Astrocyte (in vitro differentiated cells and primary cell): ENCODE results near the gene TRPM8. TPM values are rescaled to one million over a fixed set of nuclear protein-coding genes. Genes with fewer than 3 reads are reported as not detected.

Experiments
- DNase-seq: peaks from one replicate; pipeline ENCODE4 v3.0.0-alpha.2; 2010; ENCODE audit warnings: low read depth
- FAIRE-seq: peaks from 2 replicates; lab custom pipeline; 2011; peaks lifted over from hg19 to GRCh38; lab: Jason Lieb, UNC
- H2AFZ ChIP-seq: 2 replicates; pipeline ENCODE4 v1.6.0; 2012; ENCODE audit warnings: low read depth, low read length, inconsistent platforms
- H3K27ac ChIP-seq: 2 replicates; pipeline ENCODE4 v1.5.1; 2011; ENCODE audit warnings: low read depth, low read length, inconsistent platforms
- H3K27me3 ChIP-seq: 2 replicates; pipeline ENCODE4 v1.6.0; 2011; ENCODE audit warnings: low read length, inconsistent platforms; ENCODE audit not compliant: insufficient read depth
- H3K36me3 ChIP-seq: 2 replicates; pipeline ENCODE4 v1.5.1; 2011; ENCODE audit warnings: low read length, inconsistent platforms; ENCODE audit not compliant: insufficient read depth
- H3K4me1 ChIP-seq: 2 replicates; pipeline ENCODE4 v1.5.1; 2011; ENCODE audit warnings: low read length, inconsistent platforms; ENCODE audit not compliant: insufficient read depth
- H3K4me2 ChIP-seq: 2 replicates; pipeline ENCODE4 v1.6.0; 2012; ENCODE audit warnings: low read length, inconsistent platforms
- H3K4me3 ChIP-seq: 2 replicates; pipeline ENCODE4 v1.5.1; 2011; ENCODE audit warnings: low read depth, mild to moderate bottlenecking, low read length, inconsistent platforms; ENCODE audit not compliant: insufficient read depth
- H3K79me2 ChIP-seq: 2 replicates; pipeline ENCODE4 v1.6.0; 2012; ENCODE audit warnings: mild to moderate bottlenecking, low read length, inconsistent platforms; ENCODE audit not compliant: insufficient read depth
- H3K9ac ChIP-seq: 2 replicates; pipeline ENCODE4 v1.6.0; 2012; ENCODE audit warnings: mild to moderate bottlenecking, low read length, inconsistent platforms
- H3K9me3 ChIP-seq: 2 replicates; pipeline ENCODE4 v1.5.1; 2012; ENCODE audit warnings: low read depth, mild to moderate bottlenecking, low read length, inconsistent platforms; ENCODE audit not compliant: insufficient read depth
- H4K20me1 ChIP-seq: 2 replicates; pipeline ENCODE4 v1.6.0; 2012; ENCODE audit warnings: low read length, inconsistent platforms; ENCODE audit not compliant: insufficient read depth
- H3K27ac Mint-ChIP-seq: one replicate; pipeline ENCODE4 v1.8.0; 2021; ENCODE audit warnings: mild to moderate bottlenecking, mixed read lengths; ENCODE audit not compliant: unreplicated experiment
- H3K27me3 Mint-ChIP-seq: one replicate; pipeline ENCODE4 v1.8.0; 2021; ENCODE audit warnings: low read depth, mixed read lengths; ENCODE audit not compliant: unreplicated experiment
- H3K36me3 Mint-ChIP-seq: one replicate; pipeline ENCODE4 v1.8.0; 2021; ENCODE audit warnings: low read depth, mixed read lengths; ENCODE audit not compliant: unreplicated experiment
- H3K4me1 Mint-ChIP-seq: one replicate; pipeline ENCODE4 v1.8.0; 2021; ENCODE audit warnings: low read depth, mixed read lengths; ENCODE audit not compliant: unreplicated experiment
- H3K4me3 Mint-ChIP-seq: one replicate; pipeline ENCODE4 v1.8.0; 2021; ENCODE audit warnings: mild to moderate bottlenecking, moderate library complexity, mixed read lengths; ENCODE audit not compliant: unreplicated experiment
- H3K9me3 Mint-ChIP-seq: one replicate; pipeline ENCODE4 v1.8.0; 2021; ENCODE audit warnings: mild to moderate bottlenecking, mixed read lengths; ENCODE audit not compliant: unreplicated experiment
- EZH2 ChIP-seq: IDR thresholded peaks from 2 replicates; pipeline ENCODE4 v1.6.1; 2012; ENCODE audit warnings: mild to moderate bottlenecking, low read length, inconsistent platforms; ENCODE audit not compliant: insufficient read depth
- total RNA-seq: library from RNA; stranded (reverse); gene quantifications from 2 replicates; pipeline ENCODE4 v1.2.1, GENCODE V29; 2021
- TF ChIP-seq, protein P1 (sequence below): IDR thresholded peaks from 2 replicates; pipeline ENCODE4 v1.5.1; 2011; ENCODE audit warnings: low read depth, mild to moderate bottlenecking, inconsistent platforms, low read length, moderate library complexity; ENCODE audit not compliant: insufficient read depth

Gene TRPM8
- total RNA-seq, 1 donor from 2014 or later = 0.95 TPM

DNA sequence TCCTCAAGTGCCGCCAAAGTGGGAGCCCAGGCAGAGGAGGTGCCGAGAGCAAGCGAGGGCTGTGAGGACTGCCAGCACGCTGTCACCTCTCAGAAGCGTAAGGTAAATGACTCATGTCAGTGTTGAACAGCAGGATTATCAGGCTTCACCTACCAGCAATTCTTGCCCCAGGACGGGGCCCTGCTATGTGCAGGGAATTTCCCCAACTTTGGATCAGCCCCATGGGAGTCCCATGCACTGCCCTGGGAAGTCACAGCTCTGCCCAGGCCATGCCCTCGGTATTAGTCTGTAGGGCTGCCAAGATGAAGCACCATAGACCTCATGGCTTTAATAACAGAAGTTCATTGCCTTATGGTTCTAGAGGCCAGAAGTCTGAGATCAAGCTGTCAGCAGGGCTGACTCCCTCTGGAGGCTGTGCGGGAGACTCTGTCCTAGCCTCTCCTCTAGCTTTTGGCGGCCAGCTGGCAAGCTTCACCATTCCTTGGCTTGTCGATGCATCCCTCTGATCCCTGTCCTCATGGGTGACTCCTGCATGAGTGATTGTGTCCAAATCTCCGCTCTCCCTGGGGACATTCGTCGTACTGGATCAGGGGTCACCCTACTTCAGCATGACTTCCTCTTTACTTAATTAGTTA, 55.9 kb downstream of the TRPM8 start:
- Mint-ChIP-seq H3K4me3 (no peak overlapping the region), H3K36me3 (peaks cover 4% of the 10 kb centered on the region), H3K9me3 (peaks cover 5% of the 10 kb centered on the region), H3K27me3 (no peaks in the 10 kb centered on the region), H3K4me1 (peaks cover 37% of the 10 kb centered on the region), H3K27ac (peak overlapping the region; percentile 72)
- no peak overlapping the region for H3K27ac ChIP-seq
- no peaks in the 10 kb centered on the region for H3K27me3 ChIP-seq
- no peaks in the 10 kb centered on the region for H3K36me3 ChIP-seq
- H3K4me1 ChIP-seq = peaks cover 29% of the 10 kb centered on the region
- H3K9ac ChIP-seq = no peak overlapping the region
- FAIRE-seq (no peak), DNase-seq (no peak)
- H3K4me2 ChIP-seq = no peak overlapping the region
- no peak overlapping the region for H3K4me3 ChIP-seq
- no peak overlapping the region for H2AFZ ChIP-seq
- TF ChIP-seq, protein P1, sequence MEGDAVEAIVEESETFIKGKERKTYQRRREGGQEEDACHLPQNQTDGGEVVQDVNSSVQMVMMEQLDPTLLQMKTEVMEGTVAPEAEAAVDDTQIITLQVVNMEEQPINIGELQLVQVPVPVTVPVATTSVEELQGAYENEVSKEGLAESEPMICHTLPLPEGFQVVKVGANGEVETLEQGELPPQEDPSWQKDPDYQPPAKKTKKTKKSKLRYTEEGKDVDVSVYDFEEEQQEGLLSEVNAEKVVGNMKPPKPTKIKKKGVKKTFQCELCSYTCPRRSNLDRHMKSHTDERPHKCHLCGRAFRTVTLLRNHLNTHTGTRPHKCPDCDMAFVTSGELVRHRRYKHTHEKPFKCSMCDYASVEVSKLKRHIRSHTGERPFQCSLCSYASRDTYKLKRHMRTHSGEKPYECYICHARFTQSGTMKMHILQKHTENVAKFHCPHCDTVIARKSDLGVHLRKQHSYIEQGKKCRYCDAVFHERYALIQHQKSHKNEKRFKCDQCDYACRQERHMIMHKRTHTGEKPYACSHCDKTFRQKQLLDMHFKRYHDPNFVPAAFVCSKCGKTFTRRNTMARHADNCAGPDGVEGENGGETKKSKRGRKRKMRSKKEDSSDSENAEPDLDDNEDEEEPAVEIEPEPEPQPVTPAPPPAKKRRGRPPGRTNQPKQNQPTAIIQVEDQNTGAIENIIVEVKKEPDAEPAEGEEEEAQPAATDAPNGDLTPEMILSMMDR = no peak
- no peak for TF ChIP-seq EZH2
- no peaks in the 10 kb centered on the region for H3K9me3 ChIP-seq
- H4K20me1 ChIP-seq = no peaks in the 10 kb centered on the region
- H3K79me2 ChIP-seq = no peaks in the 10 kb centered on the region

GRCh38 chr2:233973786-233974185, 56.6 kb downstream of the TRPM8 start:
- H3K4me1 ChIP-seq = peaks cover 29% of the 10 kb centered on the region
- peaks cover 42% of the 10 kb centered on the region for H3K4me1 Mint-ChIP-seq
- FAIRE-seq (no peak), DNase-seq (peak; percentile 23)
- no peaks in the 10 kb centered on the region for H3K9me3 ChIP-seq
- H3K27me3 Mint-ChIP-seq = no peaks in the 10 kb centered on the region
- H3K27ac ChIP-seq = peak overlapping the region; percentile 16
- H3K27me3 ChIP-seq = no peaks in the 10 kb centered on the region
- TF ChIP-seq EZH2 = no peak
- TF ChIP-seq, protein P1 = no peak
- H2AFZ ChIP-seq = peak overlapping the region; percentile 45
- H3K4me3 Mint-ChIP-seq = peak overlapping the region; percentile 20
- no peaks in the 10 kb centered on the region for H4K20me1 ChIP-seq
- H3K27ac Mint-ChIP-seq = peak overlapping the region; percentile 72
- H3K9me3 Mint-ChIP-seq = peaks cover 5% of the 10 kb centered on the region
- peak overlapping the region; percentile 27 for H3K4me2 ChIP-seq
- no peaks in the 10 kb centered on the region for H3K79me2 ChIP-seq
- no peaks in the 10 kb centered on the region for H3K36me3 ChIP-seq
- H3K9ac ChIP-seq = no peak overlapping the region
- peaks cover 4% of the 10 kb centered on the region for H3K36me3 Mint-ChIP-seq
- H3K4me3 ChIP-seq = no peak overlapping the region

GRCh38 chr2:233974530-233975071, 57.4 kb downstream of the TRPM8 start:
- no peaks in the 10 kb centered on the region for H4K20me1 ChIP-seq
- H3K36me3 ChIP-seq = no peaks in the 10 kb centered on the region
- H3K4me2 ChIP-seq = peak overlapping the region; percentile 61
- peak overlapping the region; percentile 29 for H3K27ac Mint-ChIP-seq
- H3K36me3 Mint-ChIP-seq = peaks cover 4% of the 10 kb centered on the region
- no peak for TF ChIP-seq EZH2
- TF ChIP-seq, protein P1 = no peak
- peak overlapping the region; percentile 58 for H3K27ac ChIP-seq
- H3K9me3 ChIP-seq = no peaks in the 10 kb centered on the region
- DNase-seq (peak; percentile 99), FAIRE-seq (peak; percentile 99)
- no peak overlapping the region for H3K4me3 ChIP-seq
- peaks cover 5% of the 10 kb centered on the region for H3K9me3 Mint-ChIP-seq
- H3K4me1 ChIP-seq = peaks cover 29% of the 10 kb centered on the region
- H3K27me3 ChIP-seq = no peaks in the 10 kb centered on the region
- peak overlapping the region; percentile 50 for H3K4me3 Mint-ChIP-seq
- no peaks in the 10 kb centered on the region for H3K27me3 Mint-ChIP-seq
- no peak overlapping the region for H2AFZ ChIP-seq
- no peaks in the 10 kb centered on the region for H3K79me2 ChIP-seq
- H3K9ac ChIP-seq = peak overlapping the region; percentile 5
- peaks cover 45% of the 10 kb centered on the region for H3K4me1 Mint-ChIP-seq
